IMR-90 (cell line): Measurements from ENCODE around the gene RNF144A. TPM values are rescaled to one million over a fixed set of nuclear protein-coding genes. Genes with fewer than 3 reads are reported as not detected.

Experiments
- ATAC-seq: fragments of 200-7000 bp; cut with Tn5 transposase; 2 replicates; pipeline ENCODE4 v1.9.1; 2020; ENCODE audit warnings: low read depth, mild to moderate bottlenecking, moderate library complexity
- BruUV-seq: library from RNA; stranded (reverse); fragments of 400-500 nt; replicated peaks from 2 replicates; lab custom pipeline; 2021; lab: Mats Ljungman, UMichigan
- CTCF ChIA-PET: fragments of 300-600 bp; formaldehyde crosslinking; extraction: SDS; loops from one replicate; lab custom pipeline; 2021; ENCODE audit warnings: antibody characterized with exemption; lab: Yijun Ruan, JAX
- POLR2A ChIA-PET: fragments of 300-600 bp; sonication (Branson Sonifier 250); formaldehyde crosslinking; loops from one replicate; lab custom pipeline; 2022; ENCODE audit warnings: antibody characterized with exemption; ENCODE audit not compliant: unreplicated experiment; lab: Charles Lee
- DNase-seq: peaks from one replicate; pipeline ENCODE4 v3.0.0; 2013
- H2AFZ ChIP-seq: replicated peaks from 2 replicates; pipeline ENCODE3; 2013; ENCODE audit warnings: low read length, mild to moderate bottlenecking; ENCODE audit not compliant: poor library complexity
- H2AK5ac ChIP-seq: 2 replicates; pipeline ENCODE4 v1.6.1; 2013; ENCODE audit warnings: low read depth, low read length, inconsistent platforms
- H2AK9ac ChIP-seq: replicated peaks from 2 replicates; pipeline ENCODE3; 2013; ENCODE audit warnings: mild to moderate bottlenecking, low read depth, low read length, moderate library complexity; ENCODE audit not compliant: poor library complexity
- H2BK120ac ChIP-seq: 2 replicates; pipeline ENCODE4 v1.6.1; 2013; ENCODE audit warnings: low read depth, low read length, inconsistent platforms
- H2BK15ac ChIP-seq: 3 replicates; pipeline ENCODE4 v1.6.1; 2013; ENCODE audit warnings: low read depth, low read length, inconsistent platforms
- H2BK20ac ChIP-seq: 2 replicates; pipeline ENCODE4 v1.6.1; 2013; ENCODE audit warnings: low read depth, mild to moderate bottlenecking, inconsistent platforms, low read length, moderate library complexity
- H2BK5ac ChIP-seq: 2 replicates; pipeline ENCODE4 v1.6.1; 2013; ENCODE audit warnings: mild to moderate bottlenecking, low read depth, low read length, inconsistent platforms; ENCODE audit not compliant: poor library complexity, severe bottlenecking
- H3K14ac ChIP-seq: replicated peaks from 2 replicates; pipeline ENCODE4 v1.6.1; 2013; ENCODE audit warnings: low read depth, low read length, inconsistent platforms
- H3K18ac ChIP-seq: 2 replicates; pipeline ENCODE4 v1.6.1; 2013; ENCODE audit warnings: low read depth, low read length, control low read depth
- H3K23ac ChIP-seq: 2 replicates; pipeline ENCODE4 v1.6.1; 2013; ENCODE audit warnings: low read depth, low read length, inconsistent platforms
- H3K27ac ChIP-seq: 2 replicates; pipeline ENCODE4 v1.5.1; 2013; ENCODE audit warnings: mild to moderate bottlenecking, control low read depth, low read length; ENCODE audit not compliant: insufficient read depth
- H3K27me3 ChIP-seq: 2 replicates; pipeline ENCODE4 v1.6.1; 2013; ENCODE audit warnings: low read length; ENCODE audit not compliant: control insufficient read depth, insufficient read depth
- H3K36me3 ChIP-seq: 2 replicates; pipeline ENCODE4 v1.6.1; 2013; ENCODE audit warnings: low read length, mixed read lengths; ENCODE audit not compliant: control insufficient read depth, insufficient read depth
- H3K4ac ChIP-seq: 2 replicates; pipeline ENCODE4 v1.6.1; 2013; ENCODE audit warnings: low read depth, low read length, inconsistent platforms
- H3K4me1 ChIP-seq: 2 replicates; pipeline ENCODE4 v1.6.1; 2013; ENCODE audit warnings: low read length, mixed read lengths; ENCODE audit not compliant: control insufficient read depth, insufficient read depth
- H3K4me2 ChIP-seq: 2 replicates; pipeline ENCODE4 v1.6.1; 2013; ENCODE audit warnings: low read depth, mild to moderate bottlenecking, control low read depth, low read length, moderate library complexity
- H3K4me3 ChIP-seq: 2 replicates; pipeline ENCODE4 v1.5.1; 2013; ENCODE audit warnings: low read depth, mild to moderate bottlenecking, control low read depth, low read length, moderate library complexity; ENCODE audit not compliant: insufficient read depth
- H3K56ac ChIP-seq: 2 replicates; pipeline ENCODE4 v1.6.1; 2013; ENCODE audit warnings: low read length, inconsistent platforms; ENCODE audit not compliant: insufficient read depth; ENCODE audit errors: extremely low read depth
- H3K79me1 ChIP-seq, 2 experiments: 2 replicates each; pipeline ENCODE4 v1.6.1; 2013; ENCODE audit warnings: low read length in 2 of 2, inconsistent platforms in 1 of 2, low read depth in 1 of 2
- H3K9ac ChIP-seq: 2 replicates; pipeline ENCODE4 v1.6.1; 2013; ENCODE audit warnings: low read depth, low read length, control low read depth
- H3K9me1 ChIP-seq: 2 replicates; pipeline ENCODE4 v1.6.1; 2013; ENCODE audit warnings: low read length, inconsistent platforms; ENCODE audit not compliant: insufficient read depth
- H3K9me3 ChIP-seq: 2 replicates; pipeline ENCODE4 v1.6.1; 2013; ENCODE audit warnings: low read length; ENCODE audit not compliant: control insufficient read depth, insufficient read depth
- H4K20me1 ChIP-seq: 2 replicates; pipeline ENCODE4 v1.6.1; 2013; ENCODE audit warnings: low read length, inconsistent platforms; ENCODE audit not compliant: insufficient read depth
- H4K5ac ChIP-seq: 2 replicates; pipeline ENCODE4 v1.6.1; 2013; ENCODE audit warnings: mild to moderate bottlenecking, low read depth, low read length, control low read depth
- H4K8ac ChIP-seq, 2 experiments: 2 replicates each; pipeline ENCODE4 v1.6.1; 2013; ENCODE audit warnings: low read depth in 2 of 2, low read length in 2 of 2, control low read depth in 1 of 2, inconsistent platforms in 1 of 2
- H4K91ac ChIP-seq: 2 replicates; pipeline ENCODE4 v1.6.1; 2013; ENCODE audit warnings: low read depth, low read length, inconsistent platforms; ENCODE audit not compliant: insufficient read depth
- BHLHE40 ChIP-seq: fragments of 150-350 bp; IDR thresholded peaks from 2 replicates; pipeline ENCODE4 v1.6.1; 2016; ENCODE audit warnings: mild to moderate bottlenecking, low read depth, low read length
- CEBPB ChIP-seq: IDR thresholded peaks from 2 replicates; pipeline ENCODE4 v1.6.1; 2012; ENCODE audit warnings: low read depth, low read length, improper control_type of control experiment
- CTCF ChIP-seq: conservative IDR thresholded peaks from 2 replicates; pipeline ENCODE4 v1.5.1; 2012; ENCODE audit warnings: mild to moderate bottlenecking, low read depth, low read length, improper control_type of control experiment
- FOS ChIP-seq: fragments of 150-350 bp; IDR thresholded peaks from 2 replicates; pipeline ENCODE4 v1.6.1; 2016; ENCODE audit warnings: low read depth, low read length
- MAFK ChIP-seq: IDR thresholded peaks from 2 replicates; pipeline ENCODE4 v1.6.1; 2012; ENCODE audit warnings: low read depth, low read length, improper control_type of control experiment
- POLR2A ChIP-seq: IDR thresholded peaks from 2 replicates; pipeline ENCODE4 v1.6.1; 2012; ENCODE audit warnings: mild to moderate bottlenecking, low read depth, low read length
- RFX5 ChIP-seq: IDR thresholded peaks from 2 replicates; pipeline ENCODE4 v1.8.0; 2012; ENCODE audit warnings: low read depth, mild to moderate bottlenecking, low read length, moderate library complexity
- SMC3 ChIP-seq: fragments of 150-350 bp; IDR thresholded peaks from 2 replicates; pipeline ENCODE4 v1.6.1; 2016; ENCODE audit warnings: low read depth, mild to moderate bottlenecking, antibody characterized with exemption, low read length, moderate library complexity
- USF2 ChIP-seq: fragments of 150-350 bp; IDR thresholded peaks from 2 replicates; pipeline ENCODE4 v1.6.1; 2017; ENCODE audit warnings: mild to moderate bottlenecking, antibody characterized with exemption, low read length, low read depth
- WGBS, 2 experiments: methylation state at CpG; one replicate each; pipeline versions ENCODE4 v1.1.5 to v1.1.7; 2013; ENCODE audit warnings: missing lambda C conversion rate in 2 of 2; ENCODE audit not compliant: insufficient read length in 1 of 2; ENCODE audit errors: extremely low coverage in 2 of 2; 5-methylcytosine and 5-hydroxymethylcytosine counted together
- dilution Hi-C: fragments of 300-500 bp; cut with HindIII; formaldehyde crosslinking; loops from one replicate; pipeline ENCODE4 v1.14.3; 2018; ENCODE audit warnings: low sequenced_read_pairs; ENCODE audit not compliant: unreplicated experiment
- in situ Hi-C: fragments of 300-500 bp; cut with MboI; formaldehyde crosslinking; loops from 3 replicates; pipeline ENCODE4 v1.14.3; 2019; ENCODE audit warnings: low sequenced_read_pairs, inconsistent platforms, mixed read lengths
- intact Hi-C: fragments of 100-400 bp; cut with micrococcal nuclease; formaldehyde crosslinking; loops from 2 replicates; pipeline ENCODE4 v1.10.0; 2022
- polyA plus RNA-seq, 3 experiments: library from polyadenylated mRNA; depleted of rRNA; stranded (reverse); fragments of >200 nt; gene quantifications; 2 replicates each; pipeline ENCODE4 v1.2.3, GENCODE V29; 2012; ENCODE audit warnings: low replicate concordance in 1 of 3
- total RNA-seq: library from RNA; depleted of rRNA; stranded (reverse); fragments of >200 nt; gene quantifications from 2 replicates; pipeline ENCODE4 v1.2.3, GENCODE V29; 2012

Gene RNF144A
- total and polyA plus RNA-seq, 2 of the 4 experiments (the other 2 are of a cell fraction) = 0.18 to 0.26 TPM

GRCh38 chr2:6937582-6937981, 20.4 kb downstream of the RNF144A start:
- H3K36me3 ChIP-seq = no peaks in the 10 kb centered on the region
- no peak overlapping the region for H3K14ac ChIP-seq
- no peak overlapping the region for H2BK120ac ChIP-seq
- no peak overlapping the region for H3K4me2 ChIP-seq
- no peak overlapping the region for H4K8ac ChIP-seq
- no peak overlapping the region for H2AFZ ChIP-seq
- no peaks in the 10 kb centered on the region for H3K9me1 ChIP-seq
- no peak overlapping the region for H3K23ac ChIP-seq
- no peak overlapping the region for H2AK5ac ChIP-seq
- H2BK15ac ChIP-seq = no peak overlapping the region
- H2BK5ac ChIP-seq = no peak overlapping the region
- in situ Hi-C loops = no loop called here
- H3K27ac ChIP-seq = no peak overlapping the region
- no peak overlapping the region for H4K91ac ChIP-seq
- H3K79me1 ChIP-seq = no peaks in the 10 kb centered on the region
- H3K27me3 ChIP-seq = peaks cover 5% of the 10 kb centered on the region; the same call in 1 of the 2 replicates
- ChIA-PET CTCF (no interaction called here), POLR2A (no interaction called here)
- no peak overlapping the region for H2BK20ac ChIP-seq
- no CpG with 5 or more reads among the region's 4 CpGs for WGBS, 2 experiments
- H3K4ac ChIP-seq = no peak overlapping the region
- no peak for ATAC-seq
- TF ChIP-seq BHLHE40 (no peak), CEBPB (no peak), FOS (no peak), CTCF (no peak), RFX5 (no peak), POLR2A (no peak), MAFK (no peak), USF2 (no peak), SMC3 (no peak)
- H3K18ac ChIP-seq = no peak overlapping the region
- no peaks in the 10 kb centered on the region for H3K9me3 ChIP-seq
- no TSS peak for BruUV-seq
- no peaks in the 10 kb centered on the region for H4K20me1 ChIP-seq
- no peak overlapping the region for H2AK9ac ChIP-seq
- dilution Hi-C loops = no loop called here
- intact Hi-C loops = no loop called here
- no peak overlapping the region for H3K56ac ChIP-seq
- no peaks in the 10 kb centered on the region for H3K4me1 ChIP-seq
- H3K9ac ChIP-seq = no peak overlapping the region
- no peak for DNase-seq
- no peak overlapping the region for H3K4me3 ChIP-seq
- H4K5ac ChIP-seq = no peak overlapping the region
